Measurements from ENCODE around the gene AMIGO3. TPM values are rescaled to one million over a fixed set of nuclear protein-coding genes. Genes with fewer than 3 reads are reported as not detected.
"Not testable (repeated sequence)": the region's sequence is repeated elsewhere in the genome, so short reads cannot be mapped to it uniquely, and the experiment has no call there.

The AMIGO3 gene
- total RNA-seq, 1 experiment from 2014 or later = 0.32 TPM

GRCh38 chr3:49687424-49687795, 32.1 kb downstream of the AMIGO3 start:
- H3K27me3 ChIP-seq (ENCODE audit: insufficient read depth, low read length); H3K4me2 ChIP-seq (ENCODE audit: low read length); POLR2A ChIA-PET; H3K9me2 ChIP-seq (ENCODE audit: insufficient read depth); ATAC-seq; intact Hi-C loops (cut with micrococcal nuclease); CTCF ChIA-PET; RAD21 ChIA-PET (ENCODE audit: low non-redundant PET in 1 of 2, low total read pairs in 2 of 2, uncharacterized antibody in 2 of 2, unreplicated experiment in 2 of 2); H3K9ac ChIP-seq (ENCODE audit: low read length); H3K4me3 ChIP-seq (replicated peaks in 1 of 2; ENCODE audit: low read depth in 1 of 2, low read length in 2 of 2); DNase-seq (ENCODE audit: low read depth, low spot score); BruUV-seq (replicated peaks); H4K20me1 ChIP-seq (ENCODE audit: insufficient read depth); H2AFZ ChIP-seq (ENCODE audit: low read depth, low read length, poor library complexity, severe bottlenecking); H3K27ac ChIP-seq (ENCODE audit: low read depth, low read length); H3K9me3 ChIP-seq (ENCODE audit: control insufficient read depth in 1 of 2, insufficient read depth in 1 of 2, low read depth in 1 of 2, low read length in 2 of 2): not testable (repeated sequence)
- Histone ChIP-seq H3K4me1 (ENCODE audit: control insufficient read depth in 1 of 2, insufficient read depth in 2 of 2, low read length in 2 of 2) (peaks cover 4 to 14% of the 10 kb centered on the region in 2 experiments; a peak in 3 of 4 replicates), H3K36me3 (ENCODE audit: control insufficient read depth in 1 of 2, insufficient read depth in 2 of 2, low read length in 2 of 2) (peaks cover 3 to 12% of the 10 kb centered on the region in 2 experiments; a peak in 2 of 4 replicates), H3K79me2 (ENCODE audit: insufficient read depth, low read length) (peaks cover 15% of the 10 kb centered on the region)

- H4K20me1 ChIP-seq (ENCODE audit: insufficient read depth); H3K9ac ChIP-seq (ENCODE audit: low read length); H3K27ac ChIP-seq (ENCODE audit: low read depth, low read length); CTCF ChIA-PET; H2AFZ ChIP-seq (ENCODE audit: low read depth, low read length, poor library complexity, severe bottlenecking); H3K4me3 ChIP-seq (replicated peaks in 1 of 2; ENCODE audit: low read depth in 1 of 2, low read length in 2 of 2); H3K27me3 ChIP-seq (ENCODE audit: insufficient read depth, low read length); RAD21 ChIA-PET (ENCODE audit: low non-redundant PET in 1 of 2, low total read pairs in 2 of 2, uncharacterized antibody in 2 of 2, unreplicated experiment in 2 of 2); intact Hi-C loops (cut with micrococcal nuclease); H3K9me2 ChIP-seq (ENCODE audit: insufficient read depth); H3K4me2 ChIP-seq (ENCODE audit: low read length); DNase-seq (ENCODE audit: low read depth, low spot score); H3K9me3 ChIP-seq (ENCODE audit: control insufficient read depth in 1 of 2, insufficient read depth in 1 of 2, low read depth in 1 of 2, low read length in 2 of 2); POLR2A ChIA-PET; BruUV-seq (replicated peaks); ATAC-seq: not testable (repeated sequence)
- Histone ChIP-seq H3K79me2 (ENCODE audit: insufficient read depth, low read length) (peaks cover 15% of the 10 kb centered on the region), H3K4me1 (ENCODE audit: control insufficient read depth in 1 of 2, insufficient read depth in 2 of 2, low read length in 2 of 2) (peaks cover 4 to 14% of the 10 kb centered on the region in 2 experiments; a peak in 3 of 4 replicates), H3K36me3 (ENCODE audit: control insufficient read depth in 1 of 2, insufficient read depth in 2 of 2, low read length in 2 of 2) (peaks cover 4 to 12% of the 10 kb centered on the region in 2 experiments; a peak in 2 of 4 replicates)
Observed at GRCh38 chr3:49686769-49687423, 32.6 kb downstream of the AMIGO3 start.

GRCh38 chr3:49686346-49686745, 33.1 kb downstream of the AMIGO3 start:
- CTCF ChIA-PET; DNase-seq (ENCODE audit: low read depth, low spot score); RAD21 ChIA-PET (ENCODE audit: low non-redundant PET in 1 of 2, low total read pairs in 2 of 2, uncharacterized antibody in 2 of 2, unreplicated experiment in 2 of 2): not testable (repeated sequence)

GRCh38 chr3:49685846-49686245, 33.6 kb downstream of the AMIGO3 start:
- BruUV-seq (replicated peaks); H3K27me3 ChIP-seq (ENCODE audit: insufficient read depth, low read length); POLR2A ChIA-PET; DNase-seq (ENCODE audit: low read depth, low spot score); RAD21 ChIA-PET (ENCODE audit: low non-redundant PET in 1 of 2, low total read pairs in 2 of 2, uncharacterized antibody in 2 of 2, unreplicated experiment in 2 of 2); H4K20me1 ChIP-seq (ENCODE audit: insufficient read depth); H3K4me3 ChIP-seq (replicated peaks in 1 of 2; ENCODE audit: low read depth in 1 of 2, low read length in 2 of 2); H3K9me3 ChIP-seq (ENCODE audit: control insufficient read depth in 1 of 2, insufficient read depth in 1 of 2, low read depth in 1 of 2, low read length in 2 of 2); H3K4me2 ChIP-seq (ENCODE audit: low read length); ATAC-seq; H3K9ac ChIP-seq (ENCODE audit: low read length); H2AFZ ChIP-seq (ENCODE audit: low read depth, low read length, poor library complexity, severe bottlenecking); CTCF ChIA-PET; intact Hi-C loops (cut with micrococcal nuclease); H3K27ac ChIP-seq (ENCODE audit: low read depth, low read length); H3K9me2 ChIP-seq (ENCODE audit: insufficient read depth): not testable (repeated sequence)
- Histone ChIP-seq H3K4me1 (ENCODE audit: control insufficient read depth in 1 of 2, insufficient read depth in 2 of 2, low read length in 2 of 2) (peaks cover 2 to 13% of the 10 kb centered on the region in 2 experiments; a peak in 3 of 4 replicates), H3K79me2 (ENCODE audit: insufficient read depth, low read length) (peaks cover 13% of the 10 kb centered on the region), H3K36me3 (ENCODE audit: control insufficient read depth in 1 of 2, insufficient read depth in 2 of 2, low read length in 2 of 2) (peaks cover 7 to 21% of the 10 kb centered on the region in 2 experiments; a peak in 2 of 4 replicates)

More at GRCh38 chr3:49686346-49686745, 33.1 kb downstream of the AMIGO3 start:
- H4K20me1 ChIP-seq (ENCODE audit: insufficient read depth); H3K27me3 ChIP-seq (ENCODE audit: insufficient read depth, low read length); H3K4me3 ChIP-seq (replicated peaks in 1 of 2; ENCODE audit: low read depth in 1 of 2, low read length in 2 of 2); H3K9me3 ChIP-seq (ENCODE audit: control insufficient read depth in 1 of 2, insufficient read depth in 1 of 2, low read depth in 1 of 2, low read length in 2 of 2); H3K4me2 ChIP-seq (ENCODE audit: low read length); intact Hi-C loops (cut with micrococcal nuclease); BruUV-seq (replicated peaks); H3K9me2 ChIP-seq (ENCODE audit: insufficient read depth); H2AFZ ChIP-seq (ENCODE audit: low read depth, low read length, poor library complexity, severe bottlenecking); H3K9ac ChIP-seq (ENCODE audit: low read length); H3K27ac ChIP-seq (ENCODE audit: low read depth, low read length); POLR2A ChIA-PET: not testable (repeated sequence)
- Histone ChIP-seq H3K79me2 (ENCODE audit: insufficient read depth, low read length) (peaks cover 15% of the 10 kb centered on the region), H3K36me3 (ENCODE audit: control insufficient read depth in 1 of 2, insufficient read depth in 2 of 2, low read length in 2 of 2) (peaks cover 5 to 16% of the 10 kb centered on the region in 2 experiments; a peak in 2 of 4 replicates), H3K4me1 (ENCODE audit: control insufficient read depth in 1 of 2, insufficient read depth in 2 of 2, low read length in 2 of 2) (peaks cover 4 to 14% of the 10 kb centered on the region in 2 experiments; a peak in 3 of 4 replicates)
- peak; percentile 5; the same call in 1 of the 2 replicates for ATAC-seq

Data from HCT116 (cell line).